GDM1 (cell line): ENCODE data around the gene DPF3.
"Not testable (repeated sequence)": the region's sequence is repeated elsewhere in the genome, so short reads cannot be mapped to it uniquely, and the experiment has no call there.

Experiments
- DNase-seq: peaks from one replicate; lab custom pipeline; 2025; lab: John Stamatoyannopoulos, UW

The DPF3 gene

GRCh38 chr14:72880820-72881219, 13.1 kb downstream of the DPF3 start:
- DNase-seq = no peak

GRCh38 chr14:72880164-72880563, 13.7 kb downstream of the DPF3 start:
- no peak for DNase-seq

- DNase-seq = no peak
These were observed 14.5 kb downstream of the DPF3 start for GRCh38 chr14:72879431-72879830.

GRCh38 chr14:72878746-72879145, 15.2 kb downstream of the DPF3 start:
- no peak for DNase-seq

- DNase-seq = no peak
These were observed 17.2 kb downstream of the DPF3 start for GRCh38 chr14:72876710-72877063.

- DNase-seq = no peak
These were observed 17.7 kb downstream of the DPF3 start for GRCh38 chr14:72876005-72876709.

- DNase-seq = not testable (repeated sequence)
These were observed 23.0 kb downstream of the DPF3 start for GRCh38 chr14:72870878-72871277.

GRCh38 chr14:72869407-72870329, 24.2 kb downstream of the DPF3 start:
- DNase-seq = no peak

- DNase-seq = no peak
These were observed 25.4 kb downstream of the DPF3 start for GRCh38 chr14:72868500-72868899.

- no peak for DNase-seq
These were observed 29.1 kb downstream of the DPF3 start for GRCh38 chr14:72864712-72865365.

- DNase-seq = no peak
These were observed 30.5 kb downstream of the DPF3 start for GRCh38 chr14:72863216-72864006.

GRCh38 chr14:72856530-72857266, 37.2 kb downstream of the DPF3 start:
- DNase-seq = no peak

GRCh38 chr14:72855913-72856312, 38.0 kb downstream of the DPF3 start:
- DNase-seq = no peak

- DNase-seq = no peak
These were observed 41.7 kb downstream of the DPF3 start for GRCh38 chr14:72852194-72852593.

- no peak for DNase-seq
These were observed 42.3 kb downstream of the DPF3 start for GRCh38 chr14:72851635-72852034.

- DNase-seq = no peak
These were observed 43.5 kb downstream of the DPF3 start for GRCh38 chr14:72850360-72850759.

- DNase-seq = no peak
These were observed 44.7 kb downstream of the DPF3 start for GRCh38 chr14:72849222-72849621.

- no peak for DNase-seq
These were observed 46.2 kb downstream of the DPF3 start for GRCh38 chr14:72847721-72848120.

- DNase-seq = no peak
These were observed 48.2 kb downstream of the DPF3 start for GRCh38 chr14:72845683-72846082.

GRCh38 chr14:72845196-72845595, 48.7 kb downstream of the DPF3 start:
- DNase-seq = no peak

- no peak for DNase-seq
These were observed 49.4 kb downstream of the DPF3 start for GRCh38 chr14:72844524-72844923.
